Skeletal muscle satellite cell (primary cell): ENCODE data around the gene NPAS2.
A peak's percentile ranks its signal among the peaks of the same experiment; 100 is the strongest.

Experiments
- H3K27me3 ChIP-seq: 2 replicates; pipeline ENCODE4 v1.7.0; 2013; ENCODE audit warnings: low read length; ENCODE audit not compliant: control insufficient read depth, insufficient read depth
- H3K36me3 ChIP-seq: 2 replicates; pipeline ENCODE4 v1.7.0; 2013; ENCODE audit warnings: mild to moderate bottlenecking, control low read depth, low read length; ENCODE audit not compliant: insufficient read depth
- H3K4me1 ChIP-seq: 2 replicates; pipeline ENCODE4 v1.7.0; 2013; ENCODE audit warnings: low read length; ENCODE audit not compliant: control insufficient read depth, insufficient read depth
- H3K4me2 ChIP-seq: 2 replicates; pipeline ENCODE4 v1.7.0; 2013; ENCODE audit warnings: mild to moderate bottlenecking, low read length
- H3K4me3 ChIP-seq: 2 replicates; pipeline ENCODE4 v1.7.0; 2013; ENCODE audit warnings: low read length
- H3K9ac ChIP-seq: 2 replicates; pipeline ENCODE4 v1.7.0; 2013; ENCODE audit warnings: mild to moderate bottlenecking, low read depth, low read length, moderate library complexity
- H3K9me3 ChIP-seq: replicated peaks from 2 replicates; pipeline ENCODE4 v1.7.0; 2013; ENCODE audit warnings: mild to moderate bottlenecking, control low read depth, low read length

NPAS2 gene

GRCh38 chr2:100844514-100844913 is 24.6 kb downstream of the NPAS2 start:
- Histone ChIP-seq H3K4me3 (no peak overlapping the region), H3K27me3 (no peaks in the 10 kb centered on the region), H3K36me3 (peaks cover 3% of the 10 kb centered on the region), H3K4me1 (peaks cover 9% of the 10 kb centered on the region), H3K4me2 (no peak overlapping the region), H3K9me3 (no peaks in the 10 kb centered on the region), H3K9ac (no peak overlapping the region)

- Histone ChIP-seq H3K4me3 (no peak overlapping the region), H3K36me3 (peaks cover 3% of the 10 kb centered on the region), H3K27me3 (no peaks in the 10 kb centered on the region), H3K9me3 (no peaks in the 10 kb centered on the region), H3K9ac (no peak overlapping the region), H3K4me1 (peaks cover 9% of the 10 kb centered on the region), H3K4me2 (no peak overlapping the region)
Measured at GRCh38 chr2:100845141-100845991, 25.4 kb downstream of the NPAS2 start.

GRCh38 chr2:100846716-100847115 is 26.8 kb downstream of the NPAS2 start:
- H3K9ac ChIP-seq, result no peak overlapping the region
- peaks cover 3% of the 10 kb centered on the region for H3K4me1 ChIP-seq
- no peak overlapping the region for H3K4me2 ChIP-seq
- H3K36me3 ChIP-seq, result peaks cover 3% of the 10 kb centered on the region
- no peaks in the 10 kb centered on the region for H3K27me3 ChIP-seq
- H3K9me3 ChIP-seq, result no peaks in the 10 kb centered on the region
- H3K4me3 ChIP-seq, result no peak overlapping the region

DNA sequence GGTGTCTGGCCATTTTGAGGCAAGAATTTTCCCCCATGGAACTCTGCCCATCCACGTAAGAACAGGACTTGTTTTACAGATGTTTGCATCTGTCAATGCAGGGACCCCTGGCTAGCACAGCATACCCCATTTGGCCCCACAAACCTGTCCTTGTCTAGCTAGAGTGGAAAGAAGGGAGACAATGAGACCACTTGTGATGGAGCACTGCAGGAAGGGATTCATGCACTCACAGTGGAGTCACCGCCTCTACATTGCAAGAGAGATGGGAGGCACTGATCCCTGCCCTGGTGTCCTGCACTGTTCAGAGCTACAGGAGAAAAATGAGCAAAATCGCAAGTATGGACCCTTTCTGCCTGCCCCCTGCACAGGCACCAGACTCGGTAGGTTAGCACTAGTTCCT is 32.5 kb downstream of the NPAS2 start:
- H3K4me1 ChIP-seq, result peaks cover 3% of the 10 kb centered on the region
- no peak overlapping the region for H3K4me2 ChIP-seq
- no peak overlapping the region for H3K4me3 ChIP-seq
- no peaks in the 10 kb centered on the region for H3K27me3 ChIP-seq
- H3K9ac ChIP-seq, result no peak overlapping the region
- no peaks in the 10 kb centered on the region for H3K9me3 ChIP-seq
- H3K36me3 ChIP-seq, result no peaks in the 10 kb centered on the region

DNA sequence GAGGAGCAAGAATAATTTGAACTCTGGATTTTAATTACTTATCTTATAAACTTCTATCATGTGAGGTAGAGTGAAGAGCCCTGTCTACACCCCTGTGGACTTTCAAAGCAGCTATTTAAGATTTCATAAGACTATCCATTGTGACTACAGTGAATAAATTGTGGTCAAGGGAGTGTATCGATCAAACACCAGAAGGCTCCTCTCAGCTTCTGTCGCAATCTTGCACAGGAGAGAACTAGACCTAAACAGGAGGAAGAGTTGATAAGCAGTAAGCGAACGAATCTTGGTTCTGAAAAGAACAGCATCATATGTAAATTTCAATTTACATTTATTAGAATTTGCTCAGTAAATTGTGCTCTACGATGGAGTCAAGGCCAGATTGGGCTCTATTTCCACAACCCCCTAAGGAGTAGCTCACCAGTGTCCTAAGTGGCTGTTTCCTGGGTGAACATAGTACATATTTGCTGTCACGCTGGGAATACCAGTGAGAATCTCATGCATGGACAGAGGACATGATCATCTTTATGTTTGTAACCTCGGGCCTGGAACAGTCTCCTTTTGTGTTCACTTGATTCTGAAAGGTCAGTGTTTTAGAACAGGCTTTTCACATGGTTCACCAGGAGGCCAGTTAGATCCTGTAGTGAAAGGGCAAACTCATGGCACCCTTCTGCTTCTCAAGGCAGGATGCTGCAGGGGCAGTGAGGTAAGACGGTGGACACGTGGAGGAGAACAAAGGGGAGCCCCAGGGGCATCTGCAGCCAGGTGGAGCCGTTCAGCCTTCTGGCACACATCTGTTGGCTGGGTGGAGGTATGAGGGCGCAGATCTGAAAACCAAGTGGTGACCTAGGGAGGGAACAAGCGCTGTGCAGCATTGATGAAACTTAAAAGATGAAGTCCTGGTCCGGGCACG is 33.3 kb downstream of the NPAS2 start:
- Histone ChIP-seq H3K27me3 (no peaks in the 10 kb centered on the region), H3K9me3 (no peaks in the 10 kb centered on the region), H3K4me2 (no peak overlapping the region), H3K9ac (no peak overlapping the region), H3K4me3 (no peak overlapping the region), H3K36me3 (no peaks in the 10 kb centered on the region), H3K4me1 (peaks cover 11% of the 10 kb centered on the region)

DNA sequence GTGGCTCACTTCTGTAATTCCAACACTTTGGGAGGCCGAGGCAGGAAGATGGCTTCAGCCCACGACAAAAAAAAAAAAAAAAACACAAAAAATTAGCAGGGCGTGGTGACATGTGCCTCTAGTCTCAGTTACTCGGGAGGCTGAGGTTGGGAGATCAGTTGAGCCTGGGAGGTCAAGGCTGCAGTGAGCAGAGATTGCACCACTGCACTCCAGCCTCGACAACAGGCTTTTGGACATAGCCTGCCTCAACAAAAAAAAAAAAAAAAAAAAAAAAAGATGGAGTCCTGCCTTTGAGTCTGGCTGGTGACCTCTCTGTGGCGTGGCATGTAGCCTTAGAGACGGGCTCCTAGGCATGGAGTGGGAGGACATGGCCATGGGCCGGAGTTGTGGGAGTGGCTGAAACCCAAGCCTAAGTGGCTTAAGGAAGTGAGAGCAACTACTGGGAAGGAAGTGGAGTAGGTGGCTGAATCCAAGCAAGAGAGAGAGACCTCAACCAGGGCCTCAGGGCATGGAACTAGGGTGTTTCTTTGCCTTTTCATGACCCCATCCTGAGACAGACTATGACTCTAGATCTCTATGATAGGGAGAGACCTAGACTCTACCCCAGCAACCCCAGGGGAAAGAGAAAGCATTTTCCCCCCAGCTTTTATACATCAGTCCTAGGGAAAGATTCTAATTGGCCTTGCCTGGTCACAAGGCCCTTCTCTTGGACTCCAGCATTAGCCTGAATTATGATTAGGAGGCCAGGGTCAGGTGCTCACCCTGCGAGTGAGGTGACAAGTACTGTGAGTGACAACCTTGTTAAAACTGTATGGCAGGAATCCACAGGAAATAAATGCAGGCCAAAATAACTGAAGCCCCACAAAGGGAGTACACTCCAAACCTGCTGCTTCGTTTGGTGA is 34.2 kb downstream of the NPAS2 start:
- peaks cover 13% of the 10 kb centered on the region for H3K4me1 ChIP-seq
- H3K9ac ChIP-seq, result no peak overlapping the region
- no peaks in the 10 kb centered on the region for H3K9me3 ChIP-seq
- no peaks in the 10 kb centered on the region for H3K27me3 ChIP-seq
- no peaks in the 10 kb centered on the region for H3K36me3 ChIP-seq
- H3K4me3 ChIP-seq, result no peak overlapping the region
- no peak overlapping the region for H3K4me2 ChIP-seq

DNA sequence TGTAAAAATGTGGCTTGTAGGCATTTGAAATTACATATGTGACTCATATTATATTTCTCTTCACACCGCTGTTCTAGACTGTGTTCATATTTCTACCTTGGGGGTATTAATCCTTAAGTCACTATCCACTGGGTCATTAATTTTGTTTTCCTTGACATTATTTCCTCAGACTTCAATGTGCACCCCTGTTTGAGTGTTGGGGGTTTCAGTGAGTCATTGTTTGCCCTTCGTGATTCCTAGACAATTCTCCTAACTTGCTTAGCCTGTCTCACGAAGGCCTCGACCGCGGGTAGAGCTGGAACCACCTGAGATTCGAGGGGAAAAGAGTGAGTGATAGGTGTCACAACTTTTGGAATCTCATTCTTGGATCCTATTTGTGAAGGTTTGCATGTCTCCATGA is 35.1 kb downstream of the NPAS2 start:
- Histone ChIP-seq H3K27me3 (no peaks in the 10 kb centered on the region), H3K9ac (no peak overlapping the region), H3K36me3 (no peaks in the 10 kb centered on the region), H3K4me1 (peaks cover 13% of the 10 kb centered on the region), H3K9me3 (no peaks in the 10 kb centered on the region), H3K4me2 (no peak overlapping the region), H3K4me3 (no peak overlapping the region)

- H3K9ac ChIP-seq, result no peak overlapping the region
Measured at GRCh38 chr2:100855606-100856005, 35.7 kb downstream of the NPAS2 start.

GRCh38 chr2:100856732-100857131 is 36.8 kb downstream of the NPAS2 start:
- no peak overlapping the region for H3K4me3 ChIP-seq
- peaks cover 13% of the 10 kb centered on the region for H3K4me1 ChIP-seq
- H3K9ac ChIP-seq, result no peak overlapping the region
- H3K4me2 ChIP-seq, result no peak overlapping the region
- no peaks in the 10 kb centered on the region for H3K9me3 ChIP-seq
- no peaks in the 10 kb centered on the region for H3K27me3 ChIP-seq
- H3K36me3 ChIP-seq, result no peaks in the 10 kb centered on the region

More at GRCh38 chr2:100855606-100856005, 35.7 kb downstream of the NPAS2 start:
- Histone ChIP-seq H3K36me3 (no peaks in the 10 kb centered on the region), H3K27me3 (no peaks in the 10 kb centered on the region), H3K4me2 (no peak overlapping the region), H3K4me3 (no peak overlapping the region), H3K4me1 (peaks cover 13% of the 10 kb centered on the region), H3K9me3 (no peaks in the 10 kb centered on the region)

- Histone ChIP-seq H3K4me2 (peak overlapping the region; percentile 2), H3K4me1 (peaks cover 13% of the 10 kb centered on the region), H3K9me3 (no peaks in the 10 kb centered on the region), H3K36me3 (no peaks in the 10 kb centered on the region), H3K9ac (no peak overlapping the region), H3K27me3 (no peaks in the 10 kb centered on the region), H3K4me3 (no peak overlapping the region)
Measured at GRCh38 chr2:100857341-100857740, 37.4 kb downstream of the NPAS2 start.

DNA sequence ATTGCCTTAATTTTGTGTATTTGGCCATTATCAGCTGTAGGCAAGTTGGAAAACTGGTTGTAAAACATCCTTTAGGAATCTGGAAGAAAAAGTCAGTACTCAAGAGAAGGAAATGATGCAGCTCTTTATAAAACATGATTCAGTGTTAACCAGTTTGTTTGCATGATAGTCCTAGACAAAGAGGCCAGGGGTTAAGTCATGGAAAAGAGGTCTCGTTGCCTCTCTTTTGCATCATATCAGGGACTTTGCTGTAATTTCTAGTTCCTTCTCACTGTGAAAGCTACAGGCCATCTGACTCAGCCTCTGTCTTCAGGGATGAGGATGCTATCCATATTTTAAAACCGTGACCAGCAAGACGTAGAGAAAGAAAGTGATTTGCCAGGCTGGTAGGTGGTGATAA is 38.0 kb downstream of the NPAS2 start:
- Histone ChIP-seq H3K9me3 (no peaks in the 10 kb centered on the region), H3K4me2 (peak overlapping the region; percentile 2), H3K36me3 (no peaks in the 10 kb centered on the region), H3K4me3 (no peak overlapping the region), H3K27me3 (no peaks in the 10 kb centered on the region), H3K9ac (no peak overlapping the region), H3K4me1 (peaks cover 13% of the 10 kb centered on the region)
